Activated naive CD4-positive, alpha-beta T cell treated with anti-CD3 and anti-CD28 coated beads, Interleukin-2, amount 50 U/mL, for 16 hours (primary cell): Measurements from ENCODE around the gene CDK4.

Experiments used
- DNase-seq: peaks from one replicate; pipeline ENCODE4 v3.0.0-alpha.2; 2020

CDK4 gene

DNA sequence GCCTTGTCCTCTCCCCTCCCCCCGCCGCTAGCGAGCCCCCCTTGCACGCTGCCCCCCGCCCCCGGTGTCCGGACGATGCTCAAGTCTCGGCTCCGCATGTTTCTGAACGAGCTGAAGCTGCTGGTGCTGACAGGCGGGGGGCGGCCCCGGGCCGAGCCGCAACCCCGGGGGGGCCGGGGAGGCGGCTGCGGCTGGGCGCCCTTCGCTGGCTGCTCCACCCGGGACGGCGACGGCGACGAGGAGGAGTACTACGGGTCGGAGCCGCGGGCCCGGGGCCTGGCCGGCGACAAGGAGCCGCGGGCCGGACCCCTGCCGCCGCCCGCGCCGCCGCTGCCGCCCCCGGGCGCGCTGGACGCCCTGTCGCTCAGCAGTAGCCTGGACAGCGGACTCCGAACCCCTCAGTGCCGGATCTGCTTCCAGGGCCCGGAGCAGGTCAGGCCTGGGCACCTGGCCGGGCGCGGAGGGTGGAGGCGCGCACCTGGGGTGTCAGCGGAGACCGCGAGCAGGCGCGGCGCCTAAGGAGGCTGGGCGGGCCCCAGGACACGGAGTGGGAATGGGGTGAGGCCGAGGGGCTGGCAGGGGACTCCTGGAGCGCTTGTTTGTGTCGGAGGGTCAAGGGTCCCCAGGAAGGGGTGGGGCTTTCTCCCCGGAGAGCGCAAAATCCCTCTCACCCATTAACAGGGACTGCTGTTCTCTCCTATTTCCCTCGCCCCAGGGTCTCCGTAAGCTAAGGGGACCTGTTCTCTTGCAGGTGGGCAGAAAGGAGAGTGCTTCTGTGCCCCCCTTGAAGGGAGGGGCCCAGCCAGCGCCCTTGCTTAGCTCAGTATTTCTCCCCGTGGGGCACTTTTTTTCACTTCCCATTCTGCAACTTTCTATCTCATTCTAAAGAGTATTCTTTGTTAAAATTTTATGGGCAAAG is 3.6 kb upstream of the CDK4 start:
- DNase-seq, result peak; percentile 33

DNA sequence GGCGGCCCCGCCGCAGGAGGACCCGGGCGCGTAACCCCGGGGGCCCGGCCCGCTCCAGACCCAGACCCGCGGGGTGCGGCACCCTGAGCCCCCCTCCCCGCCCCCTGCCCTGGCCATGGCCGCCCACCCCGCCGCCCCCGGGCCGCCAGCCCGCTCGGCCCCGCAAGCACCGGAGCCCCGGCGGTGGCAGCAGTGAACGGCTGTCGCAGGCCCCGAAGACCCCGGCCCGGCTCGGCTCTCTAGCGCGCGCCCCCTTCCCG is 3.0 kb upstream of the CDK4 start:
- DNase-seq, result no peak

DNA sequence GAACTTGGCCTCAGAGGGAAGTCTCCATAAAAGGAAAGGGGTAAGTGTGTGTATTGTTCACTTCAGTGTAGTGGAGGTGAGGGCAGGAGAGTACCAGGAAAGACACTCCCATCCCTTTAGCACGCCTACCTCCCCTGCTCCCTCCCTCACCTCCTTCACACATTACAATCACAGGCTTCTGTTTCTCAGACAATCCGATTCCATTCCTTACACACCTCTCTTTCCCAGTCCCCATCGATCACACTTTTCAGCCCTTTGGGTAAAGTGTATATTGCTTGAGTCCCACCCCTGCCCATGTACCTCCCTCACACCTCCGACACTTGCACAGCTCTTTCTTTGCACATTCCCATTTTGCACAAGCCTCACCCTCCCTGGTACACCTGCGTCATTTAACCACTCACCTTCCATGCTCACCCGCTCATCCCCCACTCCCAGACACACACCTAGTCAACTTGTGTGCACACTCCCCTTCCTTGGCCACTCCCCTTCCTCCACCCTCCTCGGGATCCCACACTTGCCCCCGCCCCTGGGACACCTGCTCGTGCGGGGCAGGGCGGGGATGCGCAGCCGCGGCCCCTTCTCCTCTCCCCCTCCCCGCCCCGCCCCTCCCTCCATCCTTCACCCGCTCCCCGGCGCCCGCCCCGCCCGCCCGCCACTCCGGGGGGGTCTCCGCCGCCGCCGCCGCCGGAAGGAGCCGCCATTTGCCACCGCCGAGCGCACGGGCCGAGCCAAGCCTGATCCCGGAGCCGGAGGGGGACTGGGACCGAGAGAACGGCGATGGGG is 2.5 kb upstream of the CDK4 start, which contains the start of gene MARCHF9:
MARCHF9 (plus strand) TSS at position 693 of the 783 bp plus-strand sequence. CDS start 426 bp downstream, outside the sequence.
- peak; percentile 88 for DNase-seq

DNA sequence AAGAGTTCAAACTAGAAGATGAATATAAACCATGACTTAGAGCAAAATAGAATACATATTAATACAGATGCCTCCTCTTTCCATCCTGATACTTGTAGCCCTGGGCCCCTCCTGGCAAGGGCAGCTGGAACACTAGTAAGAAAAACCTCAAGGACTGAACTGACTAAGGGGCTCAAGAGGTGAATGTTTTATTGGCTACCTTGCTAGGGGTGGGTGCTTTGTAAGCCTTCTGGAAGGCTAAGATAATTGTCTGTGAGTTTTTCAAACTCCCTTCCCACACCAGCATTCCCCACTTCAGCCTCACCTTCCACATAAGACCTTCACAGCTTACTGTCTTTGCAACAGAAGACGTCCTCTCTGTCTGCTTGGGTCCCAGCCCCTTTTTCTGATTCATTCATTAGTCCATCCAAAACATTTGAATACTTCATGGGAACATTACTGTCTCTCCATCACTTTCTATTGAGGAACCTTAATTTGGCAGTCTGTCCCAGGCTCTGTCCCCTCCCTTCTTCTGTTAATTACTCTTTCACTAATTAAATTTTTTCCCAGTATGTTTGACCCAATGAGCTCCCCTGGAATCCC is 1.7 kb upstream of the CDK4 start:
- DNase-seq, result no peak

DNA sequence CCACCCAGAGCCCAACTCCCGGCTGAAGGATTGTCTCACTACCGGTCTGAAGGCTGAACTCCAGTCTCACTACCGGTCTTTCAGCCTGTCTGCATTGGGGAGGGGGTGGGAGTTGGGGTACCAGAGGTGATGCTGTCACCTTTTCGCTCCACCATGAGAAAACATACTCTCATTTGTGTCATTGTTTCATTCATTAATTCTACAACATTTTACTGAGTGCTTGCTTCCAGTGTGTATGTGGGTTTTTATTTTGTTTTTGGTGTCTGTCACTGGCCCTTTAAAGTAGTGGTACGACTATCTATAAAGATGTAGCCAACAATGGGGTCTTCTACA is 524 bp upstream of the CDK4 start:
- no peak for DNase-seq

DNA sequence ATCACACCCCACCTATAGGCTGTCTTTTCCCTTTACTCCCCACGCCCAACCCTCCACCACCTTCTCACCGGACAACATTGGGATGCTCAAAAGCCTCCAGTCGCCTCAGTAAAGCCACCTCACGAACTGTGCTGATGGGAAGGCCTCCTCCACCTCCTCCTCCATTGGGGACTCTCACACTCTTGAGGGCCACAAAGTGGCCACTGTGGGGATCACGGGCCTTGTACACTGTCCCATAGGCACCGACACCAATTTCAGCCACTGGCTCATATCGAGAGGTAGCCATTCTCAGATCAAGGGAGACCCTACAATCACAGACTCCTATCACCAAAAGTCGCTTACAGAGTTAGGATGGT is 700 bp downstream of the CDK4 start:
- DNase-seq, result no peak

DNA sequence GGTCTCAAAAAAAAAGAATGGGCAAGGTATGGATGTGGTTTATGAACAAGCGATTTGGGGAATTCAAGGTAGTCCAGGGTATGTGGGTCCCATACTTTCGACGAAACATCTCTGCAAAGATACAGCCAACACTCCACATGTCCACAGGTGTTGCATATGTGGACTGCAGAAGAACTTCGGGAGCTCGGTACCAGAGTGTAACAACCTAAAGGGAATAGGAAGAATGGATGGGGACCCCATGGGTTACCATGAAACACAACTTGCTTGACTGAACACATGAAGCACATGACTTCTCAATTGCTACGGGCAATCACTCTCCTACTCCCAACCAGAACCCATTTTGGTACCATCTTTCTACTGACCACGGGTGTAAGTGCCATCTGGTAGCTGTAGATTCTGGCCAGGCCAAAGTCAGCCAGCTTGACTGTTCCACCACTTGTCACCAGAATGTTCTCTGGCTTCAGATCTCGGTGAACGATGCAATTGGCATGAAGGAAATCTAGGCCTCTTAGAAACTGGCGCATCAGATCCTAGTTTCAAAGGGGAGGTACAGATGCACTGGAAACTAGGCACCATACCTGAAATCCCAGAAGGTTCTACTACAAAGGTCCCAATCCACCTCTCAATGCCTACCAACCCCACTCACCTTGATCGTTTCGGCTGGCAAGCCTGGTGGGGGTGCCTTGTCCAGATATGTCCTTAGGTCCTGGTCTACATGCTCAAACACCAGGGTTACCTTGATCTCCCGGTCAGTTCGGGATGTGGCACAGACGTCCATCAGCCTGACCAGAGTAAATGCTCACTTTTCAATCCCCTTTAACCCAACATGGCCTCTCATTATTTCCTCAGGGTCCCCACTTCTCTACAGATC is 1.3 kb downstream of the CDK4 start:
- no peak for DNase-seq

DNA sequence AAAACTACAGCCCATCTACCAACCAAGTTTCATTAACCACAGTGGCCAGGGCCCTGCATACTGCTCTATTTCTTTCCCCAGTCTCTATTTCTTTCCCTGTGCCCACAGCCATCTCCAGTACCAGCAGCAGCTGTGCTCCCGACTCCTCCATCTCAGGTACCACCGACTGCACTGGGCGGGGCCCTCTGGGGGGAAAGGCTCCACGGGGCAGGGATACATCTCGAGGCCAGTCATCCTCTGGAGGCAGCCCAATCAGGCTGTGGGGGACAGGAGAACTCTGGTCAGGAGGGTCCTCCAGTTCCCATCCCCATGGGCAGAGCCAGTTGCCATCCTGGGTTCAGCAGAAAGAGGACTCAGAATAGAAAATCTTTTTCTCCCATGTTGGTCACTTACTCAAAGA is 3.0 kb downstream of the CDK4 start:
- DNase-seq, result no peak

DNA sequence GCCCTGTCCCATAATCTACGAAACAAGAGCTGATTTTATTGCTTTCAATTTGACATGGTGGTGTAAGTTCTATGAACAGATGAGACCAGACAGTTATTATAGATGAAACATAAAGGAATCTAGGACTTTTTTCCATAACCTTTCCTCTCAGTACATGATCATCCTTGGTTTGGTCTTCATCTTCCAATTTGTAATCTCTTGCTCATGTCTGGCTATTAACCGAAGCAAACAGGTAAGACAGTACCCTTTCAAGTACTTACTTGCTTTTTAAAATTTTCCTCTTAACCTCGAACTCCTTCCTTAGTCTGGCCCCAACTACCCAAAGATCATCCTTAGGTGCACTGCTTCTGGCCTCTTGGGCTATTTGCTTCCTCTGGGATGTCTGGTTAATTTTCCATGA is 6.1 kb downstream of the CDK4 start:
- DNase-seq, result no peak

DNA sequence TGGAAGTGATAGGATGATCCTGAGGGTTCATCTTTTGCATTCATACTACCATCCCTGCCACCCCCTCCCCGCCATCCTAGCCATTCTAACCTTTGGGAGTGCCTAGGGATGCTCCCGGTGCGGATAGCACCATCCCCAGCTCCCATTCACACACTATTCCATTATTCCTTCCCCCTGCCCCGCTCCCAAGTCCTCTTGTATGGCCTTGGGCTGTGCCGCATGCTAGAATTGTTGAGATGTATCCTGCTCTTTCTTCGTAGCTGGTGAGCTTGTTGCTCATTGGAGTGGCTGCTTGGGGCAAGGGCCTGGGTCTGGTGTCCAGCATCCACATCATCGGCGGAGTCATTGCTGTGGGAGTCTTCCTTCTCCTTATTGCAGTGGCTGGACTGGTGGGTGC is 6.6 kb downstream of the CDK4 start:
- no peak for DNase-seq

DNA sequence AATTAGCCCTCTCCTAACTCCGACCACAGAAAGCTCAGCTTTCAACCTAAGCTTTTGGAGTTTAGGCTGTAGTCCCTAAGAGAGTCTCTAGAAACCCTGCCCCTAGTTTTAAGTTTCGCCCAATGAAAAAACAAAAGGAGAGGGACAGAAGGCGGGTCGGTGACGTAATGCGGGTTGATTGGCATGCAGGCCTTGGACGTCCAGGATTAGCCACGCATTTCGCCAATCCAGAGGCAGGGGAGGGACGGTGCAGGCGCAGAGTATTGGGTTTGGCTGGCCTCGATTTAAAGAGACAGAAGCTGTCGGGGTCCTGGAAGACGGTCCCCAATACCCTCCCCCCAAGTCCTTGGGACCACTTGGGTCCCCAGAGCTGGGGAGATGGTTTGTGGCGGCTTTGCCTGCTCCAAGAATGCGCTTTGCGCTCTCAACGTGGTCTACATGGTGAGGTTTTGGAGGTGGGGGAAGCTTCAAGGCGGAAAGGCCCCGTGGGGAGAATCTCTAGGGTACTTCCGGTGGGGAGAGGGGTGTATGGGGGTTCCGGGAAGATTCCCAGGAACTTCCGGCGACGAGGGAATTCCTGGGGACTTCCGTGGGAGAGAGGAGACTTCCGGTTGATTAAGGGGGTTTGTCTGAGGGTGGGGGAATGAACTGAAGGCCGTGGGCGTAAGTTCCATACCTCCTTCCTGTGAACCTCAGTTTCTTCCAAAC is 7.2 kb downstream of the CDK4 start, which contains the start of gene TSPAN31:
TSPAN31 (plus strand) TSS at position 263 of the 708 bp plus-strand sequence; CDS start at position 379, 116 bp downstream.
- DNase-seq, result peak; percentile 95

DNA sequence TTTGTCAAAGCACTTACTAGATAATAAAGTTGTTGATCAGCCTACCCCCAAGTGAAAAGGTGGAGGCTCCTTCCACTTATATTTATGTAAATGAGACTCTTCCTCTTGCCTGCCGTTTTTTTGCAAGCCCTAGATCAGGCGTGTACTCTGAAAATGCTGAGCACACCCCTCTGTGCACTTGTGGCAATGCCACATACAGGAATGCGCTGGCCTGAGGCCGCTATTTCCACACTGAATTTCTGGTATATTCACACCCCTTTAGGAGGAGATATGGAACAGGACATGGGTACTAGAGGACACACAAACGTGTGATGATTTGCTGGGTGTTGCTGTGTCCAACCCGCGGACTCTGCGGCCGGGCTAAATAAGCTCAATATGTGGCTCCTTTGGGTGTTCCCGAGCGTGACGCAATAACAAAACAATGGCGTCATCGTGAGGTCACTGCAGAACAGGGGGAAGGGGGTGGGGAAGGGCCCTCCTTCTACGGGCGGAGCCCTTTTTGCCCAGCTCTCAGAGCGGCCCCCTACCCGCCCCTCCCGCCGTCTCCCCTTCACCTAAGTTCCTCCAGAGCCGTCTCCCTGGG is 7.8 kb downstream of the CDK4 start:
- DNase-seq, result peak; percentile 79

DNA sequence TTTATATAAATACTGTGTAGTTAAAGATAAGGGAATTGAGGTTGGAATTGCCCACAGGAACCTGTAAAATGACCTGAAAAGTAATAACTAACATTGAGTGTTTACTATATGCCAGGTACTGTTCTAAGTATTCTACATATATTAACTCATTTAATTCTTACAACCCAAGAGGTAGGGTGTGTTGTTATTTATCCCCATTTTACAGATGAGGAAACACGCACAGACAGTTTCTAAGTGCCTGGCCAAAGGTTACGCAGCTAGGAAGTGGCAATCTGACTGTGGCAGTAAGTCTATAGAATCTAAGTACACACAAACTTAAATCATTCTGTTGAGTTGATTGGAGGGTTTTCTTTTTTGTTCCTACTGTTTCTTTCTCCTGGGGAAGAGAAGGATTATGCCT is 8.3 kb downstream of the CDK4 start:
- no peak for DNase-seq

DNA sequence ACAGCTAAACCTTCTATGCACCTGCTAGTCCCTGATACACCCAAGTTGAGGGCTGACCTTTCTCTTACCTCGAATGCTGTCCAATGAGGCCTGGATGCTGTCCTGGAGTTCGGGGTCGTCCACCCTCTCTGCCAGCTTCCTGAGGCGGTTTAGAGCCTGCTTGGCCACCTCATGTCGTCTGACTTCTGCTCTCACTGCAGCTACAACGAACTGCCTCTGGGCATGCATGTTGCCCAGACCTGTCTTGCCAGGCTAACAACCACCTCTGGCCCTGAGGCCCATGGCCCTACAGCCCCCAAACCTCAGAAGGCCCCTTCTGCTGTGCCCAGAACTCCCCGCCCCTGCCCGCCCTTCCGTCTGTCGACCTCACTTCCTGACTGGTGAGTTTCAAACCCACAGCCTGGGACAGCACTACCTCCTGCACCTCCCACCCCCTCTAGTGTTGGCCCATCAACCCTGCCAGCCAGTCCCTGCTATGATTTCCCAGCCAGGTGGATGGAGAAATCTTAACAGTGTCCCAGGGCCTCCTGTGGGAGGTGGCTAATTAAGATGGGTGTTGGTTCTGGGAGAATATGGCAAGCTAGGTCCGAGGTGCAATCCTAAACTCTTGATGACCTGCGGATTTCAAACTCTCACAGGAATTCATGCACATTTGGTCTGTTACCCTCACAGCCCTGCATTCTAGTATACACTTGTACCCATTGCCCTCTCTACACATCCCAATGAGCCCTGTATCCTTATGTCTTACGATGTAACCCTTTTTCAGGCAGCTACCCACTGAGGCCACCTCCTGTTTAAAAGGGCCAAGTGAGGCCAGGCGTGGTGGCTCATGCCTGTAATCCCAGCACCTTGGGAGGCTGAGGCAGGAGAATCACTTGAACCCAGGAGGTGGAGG is 10.0 kb downstream of the CDK4 start:
- peak; percentile 73 for DNase-seq

DNA sequence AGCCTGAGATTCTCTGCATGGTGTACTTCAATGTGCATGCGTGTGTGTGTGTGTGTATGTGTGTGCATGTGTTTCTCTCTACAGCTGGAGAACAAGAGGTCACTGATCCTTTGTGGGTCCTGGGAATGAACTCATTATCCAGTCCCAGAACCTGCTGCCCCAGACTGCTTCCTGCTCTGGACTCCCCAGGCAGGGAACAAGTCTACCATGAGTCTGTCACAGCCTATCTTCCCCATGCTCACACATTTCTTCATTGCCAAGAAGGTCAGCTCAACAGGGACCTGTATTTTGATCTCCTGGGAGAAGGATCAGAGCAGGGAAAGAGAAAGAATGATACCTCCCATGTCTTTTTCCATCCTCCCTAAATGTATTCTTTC is 10.7 kb downstream of the CDK4 start:
- no peak for DNase-seq

DNA sequence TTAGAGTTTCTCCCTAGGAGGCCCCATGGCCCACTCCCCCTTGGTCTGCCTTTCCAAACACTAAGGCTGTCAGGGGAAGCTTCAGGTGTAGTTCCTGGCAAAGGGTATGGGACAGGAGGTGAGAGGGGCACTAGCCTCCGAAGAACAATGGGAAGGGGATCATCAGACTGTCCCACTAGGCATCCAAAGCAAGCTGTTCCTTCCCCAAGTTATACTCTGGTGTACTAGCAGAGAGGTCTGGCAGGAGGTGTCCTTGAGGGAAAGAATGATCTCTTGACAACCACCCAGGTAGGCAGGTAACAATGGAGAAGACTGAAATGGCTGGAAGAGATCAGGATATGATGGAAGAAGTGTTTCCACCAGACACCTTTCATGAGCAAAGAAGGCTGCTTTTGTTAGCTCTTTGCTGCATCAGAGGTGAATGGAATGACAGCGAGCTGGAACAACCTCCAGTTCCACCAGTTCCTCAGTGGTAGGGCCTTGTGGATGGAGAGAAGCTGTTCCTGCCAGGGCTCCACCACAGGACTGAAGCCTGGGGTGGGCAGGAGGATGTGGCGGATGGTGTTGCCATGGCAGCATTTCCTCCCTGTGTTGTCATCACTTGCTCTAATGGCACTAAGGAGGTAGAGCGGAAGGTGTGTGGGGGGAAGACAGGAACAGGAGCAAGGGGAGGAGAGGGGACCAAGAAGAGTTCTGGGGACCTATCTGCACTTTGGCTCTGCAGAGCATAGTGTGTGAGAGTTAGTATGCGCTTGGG is 11.3 kb downstream of the CDK4 start:
- DNase-seq, result peak; percentile 55

DNA sequence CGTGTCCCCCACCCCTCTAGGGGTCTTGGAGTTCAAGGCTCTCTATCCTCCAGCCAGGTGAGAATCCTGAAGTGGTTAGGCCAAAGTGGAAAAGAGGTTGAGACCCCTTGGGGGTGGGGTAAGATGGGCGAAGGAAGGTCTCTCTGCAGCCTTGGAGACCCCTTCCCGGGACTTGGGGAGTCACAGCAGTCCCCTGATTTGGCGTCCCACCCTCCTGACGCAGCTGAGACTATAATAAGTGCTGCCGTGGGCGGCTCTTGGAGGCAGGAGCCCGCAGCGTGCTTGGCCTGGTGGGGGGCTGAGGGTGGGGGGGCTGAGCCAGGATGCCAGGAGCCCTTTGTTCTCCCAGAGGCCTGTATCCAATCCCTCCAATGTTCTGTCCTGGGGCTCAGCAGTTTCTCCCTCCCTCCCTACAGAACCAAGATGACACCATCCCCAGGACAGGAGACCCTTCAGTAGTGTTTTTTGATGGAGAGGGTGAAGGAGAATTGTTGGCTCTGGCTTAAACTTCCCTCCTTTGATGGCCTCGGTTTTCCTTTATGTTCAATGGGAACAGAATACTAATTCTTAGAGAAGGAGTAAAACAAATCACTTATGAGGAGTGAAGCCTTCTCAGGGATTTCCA is 12.1 kb downstream of the CDK4 start:
- no peak for DNase-seq

DNA sequence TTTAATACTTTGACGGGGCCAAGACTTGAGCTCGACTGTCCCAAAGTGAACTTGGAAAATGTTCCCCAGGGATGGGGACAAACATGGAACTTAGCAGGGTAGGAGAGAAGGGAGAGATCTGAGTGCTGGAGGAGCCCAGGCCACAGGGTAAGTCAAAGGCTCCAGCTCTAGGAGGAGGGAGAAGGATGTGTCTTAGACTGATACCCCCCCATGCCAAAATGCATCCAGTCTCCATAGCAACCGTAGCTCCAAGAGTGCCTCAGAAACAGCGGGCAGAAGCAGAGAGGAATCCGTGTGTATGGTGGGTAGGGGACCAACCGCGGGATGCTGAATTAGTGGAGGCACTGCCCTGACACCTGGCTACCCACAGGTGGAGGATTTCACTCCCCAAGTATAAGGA is 12.7 kb downstream of the CDK4 start:
- no peak for DNase-seq

DNA sequence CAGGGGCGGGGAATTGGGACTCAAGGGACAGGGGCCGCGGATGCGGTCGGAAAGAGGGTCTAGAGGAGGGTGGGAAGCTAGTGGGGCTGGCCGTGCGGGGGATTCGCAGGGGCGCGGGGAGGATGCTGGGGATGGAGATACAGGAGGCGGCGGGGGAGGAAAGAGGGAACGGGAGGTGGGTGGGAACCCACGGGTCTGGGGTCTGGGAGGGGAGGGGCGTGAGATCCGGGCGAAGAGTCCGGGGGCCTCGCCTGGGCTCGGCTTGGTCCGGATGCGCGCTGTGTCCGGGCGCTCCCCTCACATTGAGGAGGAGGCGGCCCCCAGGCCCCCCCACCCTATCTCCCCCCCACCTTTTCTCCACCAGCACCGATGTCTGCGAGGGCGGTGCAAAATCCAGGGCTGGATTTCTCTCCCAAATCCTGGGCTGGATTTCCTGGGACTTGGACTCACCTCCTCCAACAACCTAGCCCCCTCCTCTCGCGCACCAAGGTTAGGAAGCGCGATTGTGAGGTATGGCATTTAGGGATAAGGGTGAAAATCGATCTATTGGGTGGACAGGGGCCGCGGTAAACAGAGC is 13.4 kb downstream of the CDK4 start, which contains the start of gene AGAP2:
AGAP2 (minus strand) TSS at position 82 of the 577 bp plus-strand sequence. CDS start 496 bp downstream, outside the sequence.
- no peak for DNase-seq
